Colon (tissue), 2 donors: ENCODE data around the gene INPP5E.

Experiments
- FAIRE-seq: peaks from 2 replicates; lab custom pipeline; 2012; peaks lifted over from hg19 to GRCh38; lab: Jason Lieb, UNC
- donor health status: control.
- donor health status: control.

The INPP5E gene

GRCh38 chr9:136385015-136385414 lies 54.6 kb downstream of the INPP5E start:
- FAIRE-seq: no peak

- no peak for FAIRE-seq
These were observed 56.2 kb downstream of the INPP5E start for GRCh38 chr9:136383436-136383835.

GRCh38 chr9:136381966-136382513 lies 57.6 kb downstream of the INPP5E start:
- no peak for FAIRE-seq

GRCh38 chr9:136381311-136381710 lies 58.3 kb downstream of the INPP5E start:
- no peak for FAIRE-seq

- no peak for FAIRE-seq
These were observed 59.3 kb downstream of the INPP5E start for GRCh38 chr9:136380381-136380780.

GRCh38 chr9:136379891-136380290 lies 59.8 kb downstream of the INPP5E start:
- no peak for FAIRE-seq

GRCh38 chr9:136379401-136379800 lies 60.2 kb downstream of the INPP5E start:
- FAIRE-seq: no peak

- no peak for FAIRE-seq
These were observed 60.7 kb downstream of the INPP5E start for GRCh38 chr9:136379003-136379287.
